ENCODE results near the gene SERAC1.
"Not testable (repeated sequence)": the region's sequence is repeated elsewhere in the genome, so short reads cannot be mapped to it uniquely, and the experiment has no call there.

The SERAC1 gene

GRCh38 chr6:158153576-158153975, 14.5 kb downstream of the SERAC1 start:
- DNase-seq: no peak
- Histone ChIP-seq H2BK15ac (replicated peaks; ENCODE audit: low read depth) (no peak overlapping the region), H3K9ac (ENCODE audit: low read length) (no peak overlapping the region), H3K27me3 (ENCODE audit: insufficient read depth, low read length, poor library complexity) (no peaks in the 10 kb centered on the region), H4K5ac (ENCODE audit: low read length) (no peak overlapping the region), H3K18ac (ENCODE audit: low read length) (no peak overlapping the region), H2BK120ac (ENCODE audit: low read depth, low read length) (no peak overlapping the region), H3K56ac (ENCODE audit: low read length) (no peak overlapping the region), H3K4me2 (ENCODE audit: low read length) (no peak overlapping the region), H4K8ac (ENCODE audit: low read depth, low read length) (no peak overlapping the region), H3K27ac (ENCODE audit: low read depth, low read length) (no peak overlapping the region), H3K36me3 (ENCODE audit: control insufficient read depth, insufficient read depth, low read length) (no peaks in the 10 kb centered on the region), H3K79me1 (ENCODE audit: low read length) (no peaks in the 10 kb centered on the region), H2AK5ac (ENCODE audit: low read length) (no peak overlapping the region), H3K23ac (ENCODE audit: low read length) (no peak overlapping the region), H3K4ac (ENCODE audit: low read depth, low read length) (no peak overlapping the region), H3K4me1 (ENCODE audit: control insufficient read depth, low read depth, low read length) (no peaks in the 10 kb centered on the region), H3K4me3 (ENCODE audit: low read length) (no peak overlapping the region), H3K79me2 (ENCODE audit: control insufficient read depth, insufficient read depth, low read length) (no peaks in the 10 kb centered on the region), H2BK5ac (ENCODE audit: low read length) (no peak overlapping the region)
- no CpG with 5 or more reads among the region's 3 CpGs for WGBS (ENCODE audit: extremely low coverage, insufficient coverage, low lambda C conversion rate)

GRCh38 chr6:158152659-158153058, 15.4 kb downstream of the SERAC1 start:
- Histone ChIP-seq H3K27me3 (ENCODE audit: insufficient read depth, low read length, poor library complexity) (no peaks in the 10 kb centered on the region), H3K79me1 (ENCODE audit: low read length) (no peaks in the 10 kb centered on the region), H3K56ac (ENCODE audit: low read length) (no peak overlapping the region), H3K27ac (ENCODE audit: low read depth, low read length) (no peak overlapping the region), H4K5ac (ENCODE audit: low read length) (no peak overlapping the region), H2BK120ac (ENCODE audit: low read depth, low read length) (no peak overlapping the region), H4K8ac (ENCODE audit: low read depth, low read length) (no peak overlapping the region), H2BK5ac (ENCODE audit: low read length) (no peak overlapping the region), H3K4me1 (ENCODE audit: control insufficient read depth, low read depth, low read length) (no peaks in the 10 kb centered on the region), H3K9ac (ENCODE audit: low read length) (no peak overlapping the region), H3K36me3 (ENCODE audit: control insufficient read depth, insufficient read depth, low read length) (no peaks in the 10 kb centered on the region), H3K4me2 (ENCODE audit: low read length) (no peak overlapping the region), H2AK5ac (ENCODE audit: low read length) (no peak overlapping the region), H3K4me3 (ENCODE audit: low read length) (no peak overlapping the region), H2BK15ac (replicated peaks; ENCODE audit: low read depth) (no peak overlapping the region), H3K79me2 (ENCODE audit: control insufficient read depth, insufficient read depth, low read length) (no peaks in the 10 kb centered on the region), H3K4ac (ENCODE audit: low read depth, low read length) (no peak overlapping the region), H3K23ac (ENCODE audit: low read length) (no peak overlapping the region), H3K18ac (ENCODE audit: low read length) (no peak overlapping the region)
- no CpG with 5 or more reads among the region's 4 CpGs for WGBS (ENCODE audit: extremely low coverage, insufficient coverage, low lambda C conversion rate)
- DNase-seq: no peak

GRCh38 chr6:158152025-158152424, 16.0 kb downstream of the SERAC1 start:
- H2BK120ac ChIP-seq (ENCODE audit: low read depth, low read length); H3K79me2 ChIP-seq (ENCODE audit: control insufficient read depth, insufficient read depth, low read length); H3K9ac ChIP-seq (ENCODE audit: low read length); H3K4me2 ChIP-seq (ENCODE audit: low read length); H3K4me3 ChIP-seq (ENCODE audit: low read length); H3K4ac ChIP-seq (ENCODE audit: low read depth, low read length); H2BK15ac ChIP-seq (replicated peaks; ENCODE audit: low read depth); H4K5ac ChIP-seq (ENCODE audit: low read length); H3K56ac ChIP-seq (ENCODE audit: low read length); H4K8ac ChIP-seq (ENCODE audit: low read depth, low read length); H3K27me3 ChIP-seq (ENCODE audit: insufficient read depth, low read length, poor library complexity); H3K4me1 ChIP-seq (ENCODE audit: control insufficient read depth, low read depth, low read length); H3K79me1 ChIP-seq (ENCODE audit: low read length); H2BK5ac ChIP-seq (ENCODE audit: low read length); H3K27ac ChIP-seq (ENCODE audit: low read depth, low read length); H3K18ac ChIP-seq (ENCODE audit: low read length); H2AK5ac ChIP-seq (ENCODE audit: low read length); DNase-seq; H3K23ac ChIP-seq (ENCODE audit: low read length); H3K36me3 ChIP-seq (ENCODE audit: control insufficient read depth, insufficient read depth, low read length): not testable (repeated sequence)
- WGBS (ENCODE audit: extremely low coverage, insufficient coverage, low lambda C conversion rate): no CpG with 5 or more reads among the region's 7 CpGs

- H3K79me1 ChIP-seq (ENCODE audit: low read length): no peaks in the 10 kb centered on the region
- no peak overlapping the region for H3K18ac ChIP-seq (ENCODE audit: low read length)
- H4K8ac ChIP-seq (ENCODE audit: low read depth, low read length): no peak overlapping the region
- H2BK5ac ChIP-seq (ENCODE audit: low read length): no peak overlapping the region
- no peak overlapping the region for H4K5ac ChIP-seq (ENCODE audit: low read length)
- no peaks in the 10 kb centered on the region for H3K27me3 ChIP-seq (ENCODE audit: insufficient read depth, low read length, poor library complexity)
- H3K23ac ChIP-seq (ENCODE audit: low read length): no peak overlapping the region
- H2AK5ac ChIP-seq (ENCODE audit: low read length): no peak overlapping the region
- H2BK120ac ChIP-seq (ENCODE audit: low read depth, low read length): no peak overlapping the region
- H3K4me1 ChIP-seq (ENCODE audit: control insufficient read depth, low read depth, low read length): no peaks in the 10 kb centered on the region
- peaks cover 2% of the 10 kb centered on the region for H3K36me3 ChIP-seq (ENCODE audit: control insufficient read depth, insufficient read depth, low read length)
- no peak overlapping the region for H3K4me3 ChIP-seq (ENCODE audit: low read length)
- H3K4ac ChIP-seq (ENCODE audit: low read depth, low read length): no peak overlapping the region
- no peak overlapping the region for H3K27ac ChIP-seq (ENCODE audit: low read depth, low read length)
- no peak overlapping the region for H3K9ac ChIP-seq (ENCODE audit: low read length)
- H3K56ac ChIP-seq (ENCODE audit: low read length): no peak overlapping the region
- no peaks in the 10 kb centered on the region for H3K79me2 ChIP-seq (ENCODE audit: control insufficient read depth, insufficient read depth, low read length)
- no peak overlapping the region for H3K4me2 ChIP-seq (ENCODE audit: low read length)
- WGBS (ENCODE audit: extremely low coverage, insufficient coverage, low lambda C conversion rate): no CpG with 5 or more reads among the region's 5 CpGs
- no peak for DNase-seq
- H2BK15ac ChIP-seq (replicated peaks; ENCODE audit: low read depth): no peak overlapping the region
Observed at GRCh38 chr6:158150701-158151100, 17.4 kb downstream of the SERAC1 start.

- H3K9ac ChIP-seq (ENCODE audit: low read length): no peak overlapping the region
- DNase-seq: no peak
- H2BK15ac ChIP-seq (replicated peaks; ENCODE audit: low read depth): no peak overlapping the region
- no CpG with 5 or more reads among the region's 3 CpGs for WGBS (ENCODE audit: extremely low coverage, insufficient coverage, low lambda C conversion rate)
- H2BK120ac ChIP-seq (ENCODE audit: low read depth, low read length): no peak overlapping the region
- no peak overlapping the region for H3K4me3 ChIP-seq (ENCODE audit: low read length)
- no peak overlapping the region for H3K4ac ChIP-seq (ENCODE audit: low read depth, low read length)
- no peak overlapping the region for H2AK5ac ChIP-seq (ENCODE audit: low read length)
- no peak overlapping the region for H3K27ac ChIP-seq (ENCODE audit: low read depth, low read length)
- H3K18ac ChIP-seq (ENCODE audit: low read length): no peak overlapping the region
- H3K4me2 ChIP-seq (ENCODE audit: low read length): no peak overlapping the region
- no peak overlapping the region for H4K8ac ChIP-seq (ENCODE audit: low read depth, low read length)
- no peaks in the 10 kb centered on the region for H3K27me3 ChIP-seq (ENCODE audit: insufficient read depth, low read length, poor library complexity)
- no peak overlapping the region for H3K23ac ChIP-seq (ENCODE audit: low read length)
- H4K5ac ChIP-seq (ENCODE audit: low read length): no peak overlapping the region
- H2BK5ac ChIP-seq (ENCODE audit: low read length): no peak overlapping the region
- no peaks in the 10 kb centered on the region for H3K79me2 ChIP-seq (ENCODE audit: control insufficient read depth, insufficient read depth, low read length)
- no peak overlapping the region for H3K56ac ChIP-seq (ENCODE audit: low read length)
- H3K4me1 ChIP-seq (ENCODE audit: control insufficient read depth, low read depth, low read length): no peaks in the 10 kb centered on the region
- peaks cover 2% of the 10 kb centered on the region for H3K36me3 ChIP-seq (ENCODE audit: control insufficient read depth, insufficient read depth, low read length)
- no peaks in the 10 kb centered on the region for H3K79me1 ChIP-seq (ENCODE audit: low read length)
Observed at GRCh38 chr6:158149641-158150040, 18.4 kb downstream of the SERAC1 start.

- peaks cover 2% of the 10 kb centered on the region for H3K36me3 ChIP-seq (ENCODE audit: control insufficient read depth, insufficient read depth, low read length)
Observed at GRCh38 chr6:158143700-158144099, 24.4 kb downstream of the SERAC1 start.

More at GRCh38 chr6:158143700-158144099, 24.4 kb downstream of the SERAC1 start:
- Histone ChIP-seq H2BK120ac (ENCODE audit: low read depth, low read length) (no peak overlapping the region), H2BK15ac (replicated peaks; ENCODE audit: low read depth) (no peak overlapping the region), H3K4me2 (ENCODE audit: low read length) (no peak overlapping the region), H3K79me1 (ENCODE audit: low read length) (no peaks in the 10 kb centered on the region), H3K27ac (ENCODE audit: low read depth, low read length) (no peak overlapping the region), H4K5ac (ENCODE audit: low read length) (no peak overlapping the region), H2AK5ac (ENCODE audit: low read length) (no peak overlapping the region), H3K4me1 (ENCODE audit: control insufficient read depth, low read depth, low read length) (no peaks in the 10 kb centered on the region), H3K79me2 (ENCODE audit: control insufficient read depth, insufficient read depth, low read length) (no peaks in the 10 kb centered on the region), H4K8ac (ENCODE audit: low read depth, low read length) (no peak overlapping the region), H3K9ac (ENCODE audit: low read length) (no peak overlapping the region), H3K56ac (ENCODE audit: low read length) (no peak overlapping the region), H3K4me3 (ENCODE audit: low read length) (no peak overlapping the region), H2BK5ac (ENCODE audit: low read length) (no peak overlapping the region), H3K23ac (ENCODE audit: low read length) (no peak overlapping the region), H3K27me3 (ENCODE audit: insufficient read depth, low read length, poor library complexity) (no peaks in the 10 kb centered on the region), H3K18ac (ENCODE audit: low read length) (no peak overlapping the region), H3K4ac (ENCODE audit: low read depth, low read length) (no peak overlapping the region)
- no CpG with 5 or more reads among the region's 1 CpG for WGBS (ENCODE audit: extremely low coverage, insufficient coverage, low lambda C conversion rate)
- DNase-seq: peak; percentile 53

Measured in mesendoderm (in vitro differentiated cells).